ENCODE results near the gene IPO4.
"Not testable (repeated sequence)": the region's sequence is repeated elsewhere in the genome, so short reads cannot be mapped to it uniquely, and the experiment has no call there.

IPO4 gene

GRCh38 chr14:24231263-24232120 lies 42.9 kb upstream of the IPO4 start:
- TF ChIP-seq, protein P1, sequence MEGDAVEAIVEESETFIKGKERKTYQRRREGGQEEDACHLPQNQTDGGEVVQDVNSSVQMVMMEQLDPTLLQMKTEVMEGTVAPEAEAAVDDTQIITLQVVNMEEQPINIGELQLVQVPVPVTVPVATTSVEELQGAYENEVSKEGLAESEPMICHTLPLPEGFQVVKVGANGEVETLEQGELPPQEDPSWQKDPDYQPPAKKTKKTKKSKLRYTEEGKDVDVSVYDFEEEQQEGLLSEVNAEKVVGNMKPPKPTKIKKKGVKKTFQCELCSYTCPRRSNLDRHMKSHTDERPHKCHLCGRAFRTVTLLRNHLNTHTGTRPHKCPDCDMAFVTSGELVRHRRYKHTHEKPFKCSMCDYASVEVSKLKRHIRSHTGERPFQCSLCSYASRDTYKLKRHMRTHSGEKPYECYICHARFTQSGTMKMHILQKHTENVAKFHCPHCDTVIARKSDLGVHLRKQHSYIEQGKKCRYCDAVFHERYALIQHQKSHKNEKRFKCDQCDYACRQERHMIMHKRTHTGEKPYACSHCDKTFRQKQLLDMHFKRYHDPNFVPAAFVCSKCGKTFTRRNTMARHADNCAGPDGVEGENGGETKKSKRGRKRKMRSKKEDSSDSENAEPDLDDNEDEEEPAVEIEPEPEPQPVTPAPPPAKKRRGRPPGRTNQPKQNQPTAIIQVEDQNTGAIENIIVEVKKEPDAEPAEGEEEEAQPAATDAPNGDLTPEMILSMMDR (IDR thresholded peaks at IDR 0.05; ENCODE audit: low read depth, low read length) = no peak
- Histone ChIP-seq H3K9me3 (no peaks in the 10 kb centered on the region), H3K36me3 (peaks cover 19% of the 10 kb centered on the region), H3K4me1 (peaks cover 4% of the 10 kb centered on the region; the same call in 1 of the 2 replicates), H3K27me3 (no peaks in the 10 kb centered on the region), H3K4me3 (ENCODE audit: low read depth, low read length) (peak overlapping the region; percentile 90)
- no peak for DNase-seq

GRCh38 chr14:24228902-24229301 lies 40.3 kb upstream of the IPO4 start:
- TF ChIP-seq, protein P1 (IDR thresholded peaks at IDR 0.05; ENCODE audit: low read depth, low read length) = no peak
- no peak for DNase-seq
- Histone ChIP-seq H3K4me3 (ENCODE audit: low read depth, low read length) (no peak overlapping the region), H3K27me3 (no peaks in the 10 kb centered on the region), H3K9me3 (no peaks in the 10 kb centered on the region), H3K36me3 (peaks cover 14% of the 10 kb centered on the region), H3K4me1 (peaks cover 4% of the 10 kb centered on the region; the same call in 1 of the 2 replicates)

DNA sequence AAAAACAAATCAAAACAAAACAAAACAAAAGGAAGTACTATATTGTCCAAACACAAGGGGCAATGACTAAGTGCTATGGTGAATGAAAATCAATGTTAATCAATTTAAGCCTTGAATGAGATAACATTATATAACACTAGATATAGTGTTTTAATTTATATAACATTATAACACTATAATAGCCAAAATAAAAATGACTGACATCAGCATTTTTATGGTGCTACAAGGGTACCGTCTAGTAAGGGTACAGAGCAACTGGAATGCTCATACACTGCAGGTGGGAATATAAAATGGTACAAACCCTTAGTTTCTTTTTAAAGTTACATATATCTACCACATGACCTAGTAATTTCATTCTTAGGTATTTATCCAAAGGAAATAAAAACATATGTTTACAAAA lies 37.9 kb upstream of the IPO4 start:
- TF ChIP-seq, protein P1 (IDR thresholded peaks at IDR 0.05; ENCODE audit: low read depth, low read length) = no peak

DNA sequence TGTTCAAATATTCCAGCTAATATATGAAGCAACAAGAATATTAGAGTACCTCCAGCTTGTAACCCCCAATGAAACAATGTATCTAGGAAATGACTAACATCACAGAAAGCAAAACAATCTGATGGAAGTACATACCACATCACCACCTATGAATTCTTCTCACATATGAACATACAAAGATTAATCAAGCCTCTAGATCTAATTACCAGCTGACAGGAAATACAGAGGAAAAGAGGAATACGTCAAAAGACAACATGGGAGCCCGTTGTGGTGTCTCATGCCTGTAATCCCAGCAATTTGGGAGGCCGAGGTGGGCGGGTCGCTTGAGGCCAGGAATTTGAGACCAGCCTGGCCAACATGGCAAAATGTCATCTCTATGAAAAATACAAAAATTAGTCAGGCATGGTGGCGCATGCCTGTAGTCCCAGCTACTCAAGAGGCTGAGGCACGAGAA lies 36.0 kb upstream of the IPO4 start:
- DNase-seq = no peak
- H3K9me3 ChIP-seq = no peaks in the 10 kb centered on the region
- H3K36me3 ChIP-seq = peaks cover 14% of the 10 kb centered on the region
- no peaks in the 10 kb centered on the region for H3K4me1 ChIP-seq
- no peaks in the 10 kb centered on the region for H3K27me3 ChIP-seq
- TF ChIP-seq, protein P1 (IDR thresholded peaks at IDR 0.05; ENCODE audit: low read depth, low read length) = no peak
- no peak overlapping the region for H3K4me3 ChIP-seq (ENCODE audit: low read depth, low read length)

More for the DNA sequence above, 37.9 kb upstream of the IPO4 start:
- Histone ChIP-seq H3K36me3 (peaks cover 14% of the 10 kb centered on the region), H3K4me3 (ENCODE audit: low read depth, low read length) (no peak overlapping the region), H3K9me3 (no peaks in the 10 kb centered on the region), H3K4me1 (no peaks in the 10 kb centered on the region), H3K27me3 (no peaks in the 10 kb centered on the region)
- DNase-seq = no peak

- H3K27me3 ChIP-seq; H3K4me3 ChIP-seq (ENCODE audit: low read depth, low read length); DNase-seq; H3K9me3 ChIP-seq; H3K4me1 ChIP-seq: not testable (repeated sequence)
- H3K36me3 ChIP-seq = peaks cover 10% of the 10 kb centered on the region
Measured at GRCh38 chr14:24222987-24223386, 34.4 kb upstream of the IPO4 start.

DNA sequence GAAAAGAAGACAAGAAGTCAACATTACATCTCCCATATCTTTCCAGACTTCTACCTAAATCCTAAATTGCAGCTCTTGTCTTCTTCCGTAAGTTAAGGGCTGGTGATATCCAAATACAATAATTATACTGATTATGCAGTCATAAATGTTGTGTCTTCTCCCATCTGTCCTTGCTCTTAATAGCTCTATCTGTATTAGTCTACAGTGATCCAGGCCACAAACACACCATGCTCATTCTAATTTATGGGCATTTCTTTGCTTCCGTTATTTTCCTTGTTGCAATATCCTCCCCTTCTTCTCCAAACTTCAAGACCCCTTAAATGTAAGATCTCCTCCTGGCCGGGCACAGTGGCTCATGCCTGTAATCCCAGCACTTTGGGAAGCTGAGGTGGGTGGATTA lies 30.9 kb upstream of the IPO4 start:
- Histone ChIP-seq H3K4me3 (ENCODE audit: low read depth, low read length) (no peak overlapping the region), H3K36me3 (peaks cover 8% of the 10 kb centered on the region; the same call in 1 of the 2 replicates), H3K4me1 (no peaks in the 10 kb centered on the region), H3K27me3 (no peaks in the 10 kb centered on the region), H3K9me3 (no peaks in the 10 kb centered on the region)
- no peak for DNase-seq
- TF ChIP-seq, protein P1 (IDR thresholded peaks at IDR 0.05; ENCODE audit: low read depth, low read length) = no peak

All from BE2C (cell line).